ENCODE measurements around the gene GPR25. TPM values are rescaled to one million over a fixed set of nuclear protein-coding genes. Genes with fewer than 3 reads are reported as not detected.

GPR25 gene
- total RNA-seq, 1 donor from 2014 or later: not detected

DNA sequence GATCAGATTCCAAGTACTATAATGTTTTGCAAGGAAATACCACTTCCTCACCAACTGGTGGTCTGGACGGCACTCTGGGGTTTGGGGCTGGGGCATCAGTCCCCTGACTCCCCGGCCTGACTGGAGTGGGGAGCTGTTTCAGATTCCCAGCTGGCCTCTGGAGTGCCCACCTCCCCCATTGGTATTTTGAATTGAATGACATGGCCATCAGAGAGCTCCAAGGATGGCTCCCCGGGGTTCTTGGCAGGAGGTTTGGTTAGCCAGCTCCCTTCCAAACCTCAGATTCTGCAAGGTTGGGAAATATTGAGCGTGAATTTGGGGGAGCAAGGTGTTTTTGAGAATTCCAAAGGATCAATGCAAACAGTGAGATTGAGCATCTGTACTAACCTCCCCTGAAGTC, 19.8 kb downstream of the GPR25 start:
- no peaks in the 10 kb centered on the region for H3K9me3 ChIP-seq (ENCODE audit: control insufficient read depth in 3 of 3, low read length in 3 of 3)
- no peak overlapping the region for H3K27ac ChIP-seq (ENCODE audit: low read depth, low read length)
- H3K27me3 ChIP-seq (ENCODE audit: control insufficient read depth in 3 of 3, insufficient read depth in 3 of 3, low read length in 3 of 3): peaks cover 24 to 35% (median 24%) of the 10 kb centered on the region in 3 donors
- no peak overlapping the region for H3K9ac ChIP-seq (ENCODE audit: low read depth in 1 of 3, low read length in 3 of 3)
- H3K4me1 ChIP-seq (ENCODE audit: control insufficient read depth in 3 of 3, insufficient read depth in 3 of 3, low read length in 3 of 3): peaks cover 7 to 23% (median 12%) of the 10 kb centered on the region in 3 donors
- H3K4me3 ChIP-seq (ENCODE audit: low read length in 3 of 3): no peak overlapping the region
- H3K36me3 ChIP-seq (ENCODE audit: control insufficient read depth in 3 of 3, insufficient read depth in 3 of 3, low read length in 3 of 3): no peaks in the 10 kb centered on the region

GRCh38 chr1:200892958-200893357, 20.2 kb downstream of the GPR25 start:
- no peaks in the 10 kb centered on the region for H3K36me3 ChIP-seq (ENCODE audit: control insufficient read depth in 3 of 3, insufficient read depth in 3 of 3, low read length in 3 of 3)
- no peak overlapping the region for H3K9ac ChIP-seq (ENCODE audit: low read depth in 1 of 3, low read length in 3 of 3)
- peaks cover 24 to 35% (median 24%) of the 10 kb centered on the region in 3 donors for H3K27me3 ChIP-seq (ENCODE audit: control insufficient read depth in 3 of 3, insufficient read depth in 3 of 3, low read length in 3 of 3)
- H3K4me1 ChIP-seq (ENCODE audit: control insufficient read depth in 3 of 3, insufficient read depth in 3 of 3, low read length in 3 of 3): peaks cover 7 to 23% (median 12%) of the 10 kb centered on the region in 3 donors
- no peak overlapping the region for H3K27ac ChIP-seq (ENCODE audit: low read depth, low read length)
- H3K4me3 ChIP-seq (ENCODE audit: low read length in 3 of 3): no peak overlapping the region
- no peaks in the 10 kb centered on the region for H3K9me3 ChIP-seq (ENCODE audit: control insufficient read depth in 3 of 3, low read length in 3 of 3)

GRCh38 chr1:200893411-200893901, 20.7 kb downstream of the GPR25 start:
- Histone ChIP-seq H3K4me3 (ENCODE audit: low read length in 3 of 3) (no peak overlapping the region), H3K4me1 (ENCODE audit: control insufficient read depth in 3 of 3, insufficient read depth in 3 of 3, low read length in 3 of 3) (peaks cover 7 to 20% (median 12%) of the 10 kb centered on the region in 3 donors), H3K36me3 (ENCODE audit: control insufficient read depth in 3 of 3, insufficient read depth in 3 of 3, low read length in 3 of 3) (no peaks in the 10 kb centered on the region), H3K27ac (ENCODE audit: low read depth, low read length) (no peak overlapping the region), H3K9me3 (ENCODE audit: control insufficient read depth in 3 of 3, low read length in 3 of 3) (no peaks in the 10 kb centered on the region), H3K9ac (ENCODE audit: low read depth in 1 of 3, low read length in 3 of 3) (no peak overlapping the region), H3K27me3 (ENCODE audit: control insufficient read depth in 3 of 3, insufficient read depth in 3 of 3, low read length in 3 of 3) (peaks cover 24 to 32% (median 24%) of the 10 kb centered on the region in 3 donors)

GRCh38 chr1:200894712-200895442, 22.1 kb downstream of the GPR25 start, which contains the start of gene INAVA:
TSS of gene INAVA (plus strand) at chr1:200894900. CDS start at chr1:200898401, 3,501 bp downstream.
- Histone ChIP-seq H3K9me3 (ENCODE audit: control insufficient read depth in 3 of 3, low read length in 3 of 3) (no peaks in the 10 kb centered on the region), H3K9ac (ENCODE audit: low read depth in 1 of 3, low read length in 3 of 3) (no peak within 1 kb of the TSS), H3K4me1 (ENCODE audit: control insufficient read depth in 3 of 3, insufficient read depth in 3 of 3, low read length in 3 of 3) (peaks cover 7 to 15% (median 12%) of the 10 kb centered on the region in 3 donors), H3K27ac (ENCODE audit: low read depth, low read length) (no peak within 1 kb of the TSS), H3K4me3 (ENCODE audit: low read length in 3 of 3) (no peak within 1 kb of the TSS), H3K27me3 (ENCODE audit: control insufficient read depth in 3 of 3, insufficient read depth in 3 of 3, low read length in 3 of 3) (peaks cover 22 to 27% (median 24%) of the 10 kb centered on the region in 3 donors), H3K36me3 (ENCODE audit: control insufficient read depth in 3 of 3, insufficient read depth in 3 of 3, low read length in 3 of 3) (no peaks in the 10 kb centered on the region)

DNA sequence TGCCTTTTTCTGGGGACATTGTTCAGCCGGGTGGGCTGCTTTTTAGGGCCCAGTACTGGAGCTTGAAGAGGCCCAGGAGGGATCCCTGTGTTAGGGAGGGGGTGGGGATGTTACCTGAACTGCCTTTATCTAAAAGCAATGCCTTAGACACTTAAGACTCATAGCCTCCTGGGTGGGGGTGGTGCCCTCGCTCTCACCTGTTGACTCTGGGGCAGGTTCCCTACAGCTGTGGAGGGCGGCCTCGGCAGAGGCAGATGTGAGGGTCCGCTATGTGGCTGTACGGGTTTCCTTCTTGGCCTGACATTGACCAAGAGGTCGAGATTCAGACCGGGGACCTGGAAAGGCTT, 22.6 kb downstream of the GPR25 start:
- H3K27ac ChIP-seq (ENCODE audit: low read depth, low read length): no peak overlapping the region
- H3K9me3 ChIP-seq (ENCODE audit: control insufficient read depth in 3 of 3, low read length in 3 of 3): no peaks in the 10 kb centered on the region
- no peaks in the 10 kb centered on the region for H3K36me3 ChIP-seq (ENCODE audit: control insufficient read depth in 3 of 3, insufficient read depth in 3 of 3, low read length in 3 of 3)
- H3K4me3 ChIP-seq (ENCODE audit: low read length in 3 of 3): no peak overlapping the region
- H3K4me1 ChIP-seq (ENCODE audit: control insufficient read depth in 3 of 3, insufficient read depth in 3 of 3, low read length in 3 of 3): peaks cover 7 to 15% (median 12%) of the 10 kb centered on the region in 3 donors
- no peak overlapping the region for H3K9ac ChIP-seq (ENCODE audit: low read depth in 1 of 3, low read length in 3 of 3)
- peaks cover 17 to 24% (median 20%) of the 10 kb centered on the region in 3 donors for H3K27me3 ChIP-seq (ENCODE audit: control insufficient read depth in 3 of 3, insufficient read depth in 3 of 3, low read length in 3 of 3)

GRCh38 chr1:200895801-200896530, 23.2 kb downstream of the GPR25 start:
- Histone ChIP-seq H3K9ac (ENCODE audit: low read depth in 1 of 3, low read length in 3 of 3) (no peak overlapping the region), H3K36me3 (ENCODE audit: control insufficient read depth in 3 of 3, insufficient read depth in 3 of 3, low read length in 3 of 3) (no peaks in the 10 kb centered on the region), H3K27ac (ENCODE audit: low read depth, low read length) (no peak overlapping the region), H3K4me1 (ENCODE audit: control insufficient read depth in 3 of 3, insufficient read depth in 3 of 3, low read length in 3 of 3) (peaks cover 7 to 10% (median 9%) of the 10 kb centered on the region in 3 donors), H3K9me3 (ENCODE audit: control insufficient read depth in 3 of 3, low read length in 3 of 3) (no peaks in the 10 kb centered on the region), H3K27me3 (ENCODE audit: control insufficient read depth in 3 of 3, insufficient read depth in 3 of 3, low read length in 3 of 3) (peaks cover 13 to 22% (median 15%) of the 10 kb centered on the region in 3 donors), H3K4me3 (ENCODE audit: low read length in 3 of 3) (no peak overlapping the region)

DNA sequence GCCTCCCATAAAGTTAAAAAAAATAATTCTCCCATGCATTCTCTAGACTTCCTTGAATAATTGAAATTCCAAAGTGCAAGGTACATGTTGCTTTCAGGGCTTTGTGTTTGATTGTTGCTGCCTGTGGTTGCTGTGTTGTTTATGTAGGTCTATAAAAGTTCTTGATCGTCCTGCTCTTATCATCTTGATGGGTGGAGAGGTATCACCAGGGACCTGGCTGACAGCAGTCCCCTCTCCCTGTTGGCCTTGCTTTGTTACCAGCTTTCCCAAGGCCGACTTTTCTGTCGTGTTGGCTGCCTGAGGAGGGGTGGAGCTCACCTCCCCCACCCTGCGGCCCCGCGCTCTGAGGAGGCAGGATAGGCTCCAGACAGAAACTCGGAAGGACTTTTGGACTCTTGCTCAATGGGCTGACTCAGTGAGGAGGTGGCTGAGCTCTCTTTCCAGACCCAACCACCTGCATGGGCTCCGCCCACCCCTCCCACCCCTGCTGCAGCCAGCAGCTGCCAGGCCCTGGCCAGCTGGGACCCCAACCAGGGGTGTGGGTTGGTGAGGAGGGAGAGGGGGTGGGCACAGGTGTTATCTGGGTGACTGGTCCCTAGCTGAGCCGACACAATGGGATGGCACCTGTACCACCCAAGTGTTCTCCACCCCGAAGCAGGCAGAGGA, 23.9 kb downstream of the GPR25 start:
- Histone ChIP-seq H3K27ac (ENCODE audit: low read depth, low read length) (no peak overlapping the region), H3K27me3 (ENCODE audit: control insufficient read depth in 3 of 3, insufficient read depth in 3 of 3, low read length in 3 of 3) (peaks cover 6 to 15% (median 9%) of the 10 kb centered on the region in 3 donors), H3K9me3 (ENCODE audit: control insufficient read depth in 3 of 3, low read length in 3 of 3) (no peaks in the 10 kb centered on the region)

DNA sequence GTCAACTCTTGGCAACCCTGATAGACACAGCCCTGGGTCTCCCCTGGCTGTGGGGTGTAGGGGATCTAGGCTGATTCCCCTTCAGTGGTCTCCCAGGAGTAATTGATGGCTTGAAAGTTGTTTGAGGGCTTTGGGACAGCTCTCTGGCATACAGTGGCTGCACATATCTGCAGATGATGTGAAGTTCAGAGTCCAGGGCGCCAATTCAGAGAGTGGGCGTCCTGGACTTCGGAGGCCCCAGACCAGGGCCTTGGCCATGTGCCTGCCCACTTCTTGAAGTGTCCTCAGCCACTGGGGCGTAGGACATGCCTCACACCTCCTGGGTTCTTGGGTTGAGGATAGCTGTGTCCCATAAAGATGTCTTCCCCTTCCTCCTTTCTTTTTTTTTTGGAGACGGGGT, 24.5 kb downstream of the GPR25 start:
- Histone ChIP-seq H3K36me3 (ENCODE audit: control insufficient read depth in 3 of 3, insufficient read depth in 3 of 3, low read length in 3 of 3) (no peaks in the 10 kb centered on the region), H3K27ac (ENCODE audit: low read depth, low read length) (no peak overlapping the region), H3K9me3 (ENCODE audit: control insufficient read depth in 3 of 3, low read length in 3 of 3) (no peaks in the 10 kb centered on the region), H3K4me3 (ENCODE audit: low read length in 3 of 3) (no peak overlapping the region), H3K9ac (ENCODE audit: low read depth in 1 of 3, low read length in 3 of 3) (no peak overlapping the region), H3K27me3 (ENCODE audit: control insufficient read depth in 3 of 3, insufficient read depth in 3 of 3, low read length in 3 of 3) (peaks cover 0 to 11% (median 4%) of the 10 kb centered on the region in 3 donors), H3K4me1 (ENCODE audit: control insufficient read depth in 3 of 3, insufficient read depth in 3 of 3, low read length in 3 of 3) (no peaks in the 10 kb centered on the region)

More for the DNA sequence above, 23.9 kb downstream of the GPR25 start:
- Histone ChIP-seq H3K4me1 (ENCODE audit: control insufficient read depth in 3 of 3, insufficient read depth in 3 of 3, low read length in 3 of 3) (peaks cover 2 to 4% (median 4%) of the 10 kb centered on the region in 3 donors), H3K9ac (ENCODE audit: low read depth in 1 of 3, low read length in 3 of 3) (no peak overlapping the region), H3K4me3 (ENCODE audit: low read length in 3 of 3) (no peak overlapping the region), H3K36me3 (ENCODE audit: control insufficient read depth in 3 of 3, insufficient read depth in 3 of 3, low read length in 3 of 3) (no peaks in the 10 kb centered on the region)

- H3K27me3 ChIP-seq (ENCODE audit: control insufficient read depth in 3 of 3, insufficient read depth in 3 of 3, low read length in 3 of 3): peaks cover 0 to 4% (median 0%) of the 10 kb centered on the region in 3 donors
- no peaks in the 10 kb centered on the region for H3K36me3 ChIP-seq (ENCODE audit: control insufficient read depth in 3 of 3, insufficient read depth in 3 of 3, low read length in 3 of 3)
These were observed 26.2 kb downstream of the GPR25 start for GRCh38 chr1:200899015-200899386.

More at GRCh38 chr1:200899015-200899386, 26.2 kb downstream of the GPR25 start:
- Histone ChIP-seq H3K4me1 (ENCODE audit: control insufficient read depth in 3 of 3, insufficient read depth in 3 of 3, low read length in 3 of 3) (no peaks in the 10 kb centered on the region), H3K27ac (ENCODE audit: low read depth, low read length) (no peak overlapping the region), H3K9ac (ENCODE audit: low read depth in 1 of 3, low read length in 3 of 3) (no peak overlapping the region), H3K4me3 (ENCODE audit: low read length in 3 of 3) (no peak overlapping the region), H3K9me3 (ENCODE audit: control insufficient read depth in 3 of 3, low read length in 3 of 3) (no peaks in the 10 kb centered on the region)
